Measurements from ENCODE around the gene PFKL.

PFKL gene

GRCh38 chr21:44363278-44363677, 63.4 kb downstream of the PFKL start:
- DNase-seq (ENCODE audit: low read depth) = no peak

- no peak for DNase-seq (ENCODE audit: low read depth)
Observed at GRCh38 chr21:44364151-44365053, 64.5 kb downstream of the PFKL start.

- DNase-seq (ENCODE audit: low read depth) = no peak
Observed at GRCh38 chr21:44365251-44365966, 65.6 kb downstream of the PFKL start.

GRCh38 chr21:44365967-44366585, 66.2 kb downstream of the PFKL start:
- no peak for DNase-seq (ENCODE audit: low read depth)

GRCh38 chr21:44366586-44367211, 66.8 kb downstream of the PFKL start:
- no peak for DNase-seq (ENCODE audit: low read depth)

- DNase-seq (ENCODE audit: low read depth) = no peak
Observed at GRCh38 chr21:44368711-44369446, 69.0 kb downstream of the PFKL start.

GRCh38 chr21:44370027-44370735, 70.3 kb downstream of the PFKL start:
- DNase-seq (ENCODE audit: low read depth) = peak; percentile 15

GRCh38 chr21:44370786-44371410, 71.0 kb downstream of the PFKL start:
- no peak for DNase-seq (ENCODE audit: low read depth)

- no peak for DNase-seq (ENCODE audit: low read depth)
Observed at GRCh38 chr21:44371596-44371995, 71.7 kb downstream of the PFKL start.

- no peak for DNase-seq (ENCODE audit: low read depth)
Observed at GRCh38 chr21:44372616-44373015, 72.8 kb downstream of the PFKL start.

- no peak for DNase-seq (ENCODE audit: low read depth)
Observed at GRCh38 chr21:44374601-44375280, 74.9 kb downstream of the PFKL start.

GRCh38 chr21:44375281-44375651, 75.4 kb downstream of the PFKL start:
- DNase-seq (ENCODE audit: low read depth) = no peak

- DNase-seq (ENCODE audit: low read depth) = no peak
Observed at GRCh38 chr21:44375761-44376241, 75.9 kb downstream of the PFKL start.

GRCh38 chr21:44376606-44377005, 76.8 kb downstream of the PFKL start:
- DNase-seq (ENCODE audit: low read depth) = no peak

All from non-pigmented ciliary epithelial cell (primary cell).